KOPT-K1 (cell line): ENCODE data around the gene ADIPOR1.
"Not testable (repeated sequence)": the region's sequence is repeated elsewhere in the genome, so short reads cannot be mapped to it uniquely, and the experiment has no call there.

Source experiments
- H3K27ac ChIP-seq: fragments of 200-600 bp; sonication (generic); 2 replicates; pipeline ENCODE4 v1.5.1; 2016; ENCODE audit warnings: antibody characterized with exemption, mild to moderate bottlenecking, low read depth, low read length; ENCODE audit not compliant: poor library complexity, severe bottlenecking
- H3K36me3 ChIP-seq: fragments of 200-600 bp; sonication (generic); 2 replicates; pipeline ENCODE4 v1.5.1; 2017; ENCODE audit warnings: antibody characterized with exemption, mild to moderate bottlenecking, low read length, moderate library complexity; ENCODE audit not compliant: insufficient read depth
- H3K9me3 ChIP-seq: fragments of 200-600 bp; sonication (generic); 2 replicates; pipeline ENCODE4 v1.5.1; 2017; ENCODE audit warnings: antibody characterized with exemption, low read length, mild to moderate bottlenecking; ENCODE audit not compliant: insufficient read depth, poor library complexity, severe bottlenecking

Gene ADIPOR1

DNA sequence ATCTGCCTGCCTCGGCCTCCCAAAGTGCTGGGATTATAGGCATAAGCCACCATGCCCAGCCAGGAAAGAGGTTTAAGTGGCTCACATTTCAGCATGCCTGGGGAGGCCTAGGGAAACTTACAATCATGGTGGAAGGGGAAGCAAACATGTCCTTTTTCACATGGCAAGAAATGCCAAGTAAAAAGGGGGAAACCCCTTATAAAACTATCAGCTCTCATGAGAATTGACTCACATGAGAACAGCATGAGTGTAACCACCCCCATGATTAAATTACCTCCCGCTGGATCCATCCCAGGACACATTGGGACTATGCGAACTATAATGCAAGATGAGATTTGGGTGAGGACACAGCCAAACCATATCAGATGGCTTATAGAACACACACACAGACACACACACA lies 22.3 kb downstream of the ADIPOR1 start:
- no peak overlapping the region for H3K27ac ChIP-seq
- H3K9me3 ChIP-seq: peaks cover 5% of the 10 kb centered on the region
- peaks cover 16% of the 10 kb centered on the region for H3K36me3 ChIP-seq

DNA sequence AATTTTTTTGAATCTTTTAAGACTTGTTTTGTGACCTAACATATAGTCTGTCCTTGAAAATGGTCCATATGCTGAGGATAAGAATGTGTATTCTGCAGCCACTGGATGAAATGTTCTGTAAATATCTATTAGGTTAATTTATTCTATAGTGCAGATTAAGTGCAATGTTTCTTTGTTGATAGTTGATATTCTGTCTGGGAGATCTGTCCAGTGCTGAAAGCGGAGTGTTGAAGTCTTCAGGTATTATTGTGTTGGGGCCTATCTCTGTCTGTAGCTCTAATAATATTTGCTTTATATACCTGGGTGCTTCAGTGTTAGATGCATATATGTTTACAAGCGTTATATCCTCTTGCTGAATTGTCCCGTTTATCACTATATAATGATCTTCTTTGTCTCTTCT lies 23.4 kb downstream of the ADIPOR1 start:
- Histone ChIP-seq H3K27ac (no peak overlapping the region), H3K9me3 (peaks cover 5% of the 10 kb centered on the region), H3K36me3 (peaks cover 8% of the 10 kb centered on the region; the same call in 1 of the 2 replicates)

DNA sequence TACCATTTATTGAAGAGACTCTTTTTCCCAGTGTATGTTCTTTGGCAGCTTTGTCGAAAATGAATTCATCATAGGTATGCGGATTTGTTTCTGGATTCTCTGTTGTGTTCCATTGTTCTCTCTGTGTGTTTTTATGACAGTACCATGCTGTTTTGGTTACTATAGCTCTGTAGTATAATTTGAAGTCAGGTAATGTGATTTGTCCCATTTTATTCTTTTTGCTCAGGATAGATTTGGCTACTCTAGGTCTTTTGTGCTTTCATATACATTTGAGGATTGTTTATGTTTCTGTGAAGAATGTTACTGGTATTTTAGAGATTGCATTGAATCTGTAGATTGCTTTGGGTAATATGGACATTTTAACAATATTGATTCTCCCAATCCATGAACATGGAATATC lies 25.6 kb downstream of the ADIPOR1 start:
- H3K27ac ChIP-seq: no peak overlapping the region

DNA sequence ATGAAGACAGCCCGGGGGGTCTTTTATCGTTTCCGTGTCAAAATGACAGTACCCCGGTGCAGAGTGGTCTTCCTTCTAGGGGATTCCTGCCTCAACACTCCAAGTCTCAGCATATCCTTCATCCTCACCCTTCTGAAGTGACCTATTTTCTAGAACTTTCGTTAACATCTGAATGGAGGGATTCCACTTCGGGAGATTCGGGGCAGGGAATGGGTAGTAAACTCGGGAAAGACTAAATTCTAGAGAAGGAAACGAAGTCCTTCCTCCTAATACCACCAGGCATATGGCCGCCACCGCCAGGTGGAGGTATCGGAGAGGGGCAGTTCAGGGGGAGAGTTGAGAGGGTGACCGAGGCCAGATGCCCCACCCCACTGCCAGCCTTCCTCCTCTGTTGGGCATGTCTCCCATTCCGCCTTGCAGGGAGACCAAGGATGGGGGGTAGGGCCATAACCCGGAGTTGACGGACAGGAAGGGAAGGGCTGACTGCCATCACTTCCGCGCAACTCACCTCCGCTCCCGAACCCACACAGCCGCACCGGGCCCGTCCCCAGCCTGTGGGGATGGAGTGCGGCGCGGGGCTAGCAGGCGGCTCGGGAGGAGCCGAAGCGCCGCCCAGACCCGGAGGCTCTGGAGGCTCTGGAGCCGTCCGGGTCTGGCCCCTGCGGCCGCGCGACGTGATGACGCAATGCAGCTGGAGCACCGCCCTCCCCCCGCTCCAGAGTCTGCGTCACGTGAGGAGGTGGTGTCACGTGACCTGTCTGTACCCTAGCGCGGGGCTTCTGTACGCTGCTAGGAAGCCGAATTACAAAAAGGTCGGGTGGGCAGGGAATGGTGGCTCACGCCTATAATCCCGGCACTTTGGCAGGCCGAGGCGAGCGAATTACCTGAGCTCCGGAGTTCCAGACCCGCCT lies 31.3 kb downstream of the ADIPOR1 start, which contains the start of gene KLHL12:
Gene KLHL12 (minus strand): TSS at position 654 of the 911 bp plus-strand sequence. CDS start 2,072 bp downstream, outside the sequence.
- H3K27ac ChIP-seq: peak within 1 kb of the TSS; percentile 78
- H3K9me3 ChIP-seq: no peaks in the 10 kb centered on the region
- peaks cover 22% of the 10 kb centered on the region for H3K36me3 ChIP-seq

More for the DNA sequence above, 25.6 kb downstream of the ADIPOR1 start:
- Histone ChIP-seq H3K36me3 (no peaks in the 10 kb centered on the region), H3K9me3 (peaks cover 5% of the 10 kb centered on the region)

DNA sequence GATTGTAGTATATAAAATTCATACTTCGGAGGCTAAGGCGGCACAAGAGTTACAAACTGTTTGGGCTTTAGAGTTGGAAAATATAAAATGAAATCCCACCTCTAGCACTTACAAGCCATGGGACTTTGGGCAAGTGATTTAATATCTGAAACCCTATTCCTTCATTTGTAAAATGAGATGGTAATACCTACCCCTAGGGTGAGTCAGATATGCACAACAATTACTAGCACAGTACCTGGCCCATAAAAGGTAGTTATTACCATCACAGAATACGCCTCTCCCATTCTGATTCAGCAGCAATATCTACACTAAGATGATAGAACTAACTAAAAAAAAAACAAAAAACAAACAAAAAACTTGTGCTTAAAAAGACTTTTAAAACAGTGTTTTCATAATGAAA lies 34.6 kb downstream of the ADIPOR1 start:
- Histone ChIP-seq H3K36me3 (peaks cover 34% of the 10 kb centered on the region), H3K27ac (no peak overlapping the region), H3K9me3 (no peaks in the 10 kb centered on the region)

DNA sequence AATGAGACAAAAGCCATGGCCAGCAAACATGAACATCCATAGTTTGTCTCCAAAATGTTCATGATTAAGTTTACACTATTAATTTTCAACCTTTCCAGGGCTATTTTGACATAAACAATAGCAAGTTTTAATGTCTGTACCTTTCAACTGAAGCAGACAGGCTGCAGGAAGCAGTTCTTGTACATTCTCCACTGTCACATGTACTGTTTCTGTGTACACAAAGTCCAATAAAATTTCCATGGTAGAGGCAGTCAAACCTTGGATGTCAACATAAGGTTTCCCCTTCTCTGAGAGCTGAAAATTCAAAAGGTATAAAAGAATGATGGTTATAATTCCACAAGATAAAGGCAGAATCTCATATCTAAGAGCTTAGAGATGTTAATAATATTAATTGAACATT lies 38.5 kb downstream of the ADIPOR1 start:
- Histone ChIP-seq H3K27ac (no peak overlapping the region), H3K36me3 (peaks cover 69% of the 10 kb centered on the region), H3K9me3 (no peaks in the 10 kb centered on the region)

DNA sequence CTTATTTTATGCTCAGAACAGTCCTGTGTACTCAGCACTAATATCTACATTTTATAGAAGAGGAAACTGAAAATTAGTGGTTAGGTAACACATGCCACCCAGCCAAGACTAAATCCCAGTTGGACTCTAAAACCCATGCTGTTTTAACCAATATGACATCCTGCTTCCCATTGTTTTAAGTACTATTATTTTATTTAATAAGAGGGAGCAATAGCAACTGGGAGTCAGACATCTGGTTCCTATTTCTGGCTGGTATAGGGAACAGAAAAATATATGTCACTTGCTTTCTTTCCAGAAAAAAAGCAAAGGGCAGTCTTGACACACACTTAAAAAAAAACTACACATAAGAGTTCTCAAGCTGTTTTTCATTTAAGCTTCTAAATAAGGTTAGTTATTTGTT lies 43.0 kb downstream of the ADIPOR1 start:
- peaks cover 93% of the 10 kb centered on the region for H3K36me3 ChIP-seq
- no peak overlapping the region for H3K27ac ChIP-seq

DNA sequence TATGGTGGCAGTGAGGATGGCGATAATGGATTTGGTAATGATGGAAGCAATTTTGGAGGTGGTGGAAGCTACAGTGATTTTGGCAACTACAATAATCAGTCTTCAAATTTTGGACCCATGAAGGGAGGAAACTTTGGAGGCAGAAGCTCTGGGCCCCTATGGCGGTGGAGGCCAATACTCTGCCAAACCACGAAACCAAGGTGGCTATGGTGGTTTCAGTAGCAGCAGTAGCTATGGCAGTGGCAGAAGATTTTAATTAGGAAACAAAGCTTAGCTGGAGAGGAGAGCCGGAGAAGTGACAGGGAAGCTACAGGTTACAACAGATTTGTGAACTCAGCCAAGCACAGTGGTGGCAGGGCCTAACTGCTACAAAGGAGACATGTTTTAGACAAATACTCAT lies 45.6 kb downstream of the ADIPOR1 start:
- H3K27ac ChIP-seq, H3K9me3 ChIP-seq: not testable (repeated sequence)
- peaks cover 97% of the 10 kb centered on the region for H3K36me3 ChIP-seq

More for the DNA sequence above, 43.0 kb downstream of the ADIPOR1 start:
- no peaks in the 10 kb centered on the region for H3K9me3 ChIP-seq

DNA sequence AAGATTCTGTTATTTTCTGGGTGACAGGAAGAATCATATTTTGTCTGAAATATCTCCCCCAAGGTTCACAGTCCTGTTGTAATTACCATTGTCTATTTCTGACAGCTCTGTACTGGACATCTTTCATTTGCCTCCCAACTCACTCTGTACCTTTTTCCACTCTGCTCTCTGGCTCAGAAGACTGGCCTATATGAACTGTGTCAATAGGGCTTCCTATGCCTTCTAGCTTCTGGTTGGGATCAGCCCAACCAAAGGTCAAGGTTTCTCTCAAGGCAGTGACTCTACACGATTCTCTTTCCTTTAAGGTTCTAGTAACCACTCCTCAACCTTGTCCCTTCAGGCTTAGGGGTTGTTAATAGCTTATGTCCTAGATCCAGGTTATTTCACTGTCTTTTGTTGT lies 48.6 kb downstream of the ADIPOR1 start:
- H3K27ac ChIP-seq: no peak overlapping the region
- no peaks in the 10 kb centered on the region for H3K9me3 ChIP-seq
- H3K36me3 ChIP-seq: peaks cover 87% of the 10 kb centered on the region

DNA sequence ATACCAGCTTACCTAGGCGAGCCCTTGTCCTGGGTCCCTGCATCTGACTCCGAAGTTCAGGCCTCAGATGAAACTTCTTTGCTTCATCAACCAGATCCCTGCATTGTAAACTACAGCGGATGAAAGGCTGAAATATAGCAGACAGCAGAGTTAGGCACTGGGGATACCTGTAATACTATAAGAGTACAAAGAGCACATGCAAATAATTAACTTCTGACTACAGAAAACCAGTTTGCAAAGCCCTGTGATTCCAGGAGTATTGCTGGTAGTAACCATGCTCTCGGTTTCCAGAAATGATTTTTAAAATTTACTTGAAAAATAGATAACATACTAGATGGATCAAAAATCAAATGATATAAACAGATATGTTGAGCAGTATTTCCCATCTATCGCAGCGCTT lies 49.1 kb downstream of the ADIPOR1 start:
- no peak overlapping the region for H3K27ac ChIP-seq
- no peaks in the 10 kb centered on the region for H3K9me3 ChIP-seq
- H3K36me3 ChIP-seq: peaks cover 85% of the 10 kb centered on the region

DNA sequence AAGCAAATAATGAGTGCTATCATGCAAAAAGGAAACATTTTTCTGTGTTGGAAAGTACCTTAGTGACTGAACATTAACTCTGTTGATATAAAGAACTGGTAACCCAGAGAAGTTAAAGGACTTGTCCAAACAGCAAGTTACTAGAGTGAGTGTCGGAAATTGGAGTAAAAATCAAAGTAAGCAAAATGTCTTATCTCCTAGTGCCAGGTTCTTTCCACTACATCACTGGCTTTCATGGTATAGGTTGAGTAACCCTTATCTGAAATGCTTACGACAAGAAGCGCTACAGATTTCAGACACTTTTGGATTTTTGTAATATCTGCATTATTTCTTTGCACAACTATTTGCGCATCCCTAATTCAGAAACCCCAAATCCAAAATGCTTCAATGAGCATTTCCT lies 52.8 kb downstream of the ADIPOR1 start:
- Histone ChIP-seq H3K27ac (no peak overlapping the region), H3K9me3 (no peaks in the 10 kb centered on the region), H3K36me3 (peaks cover 72% of the 10 kb centered on the region)

DNA sequence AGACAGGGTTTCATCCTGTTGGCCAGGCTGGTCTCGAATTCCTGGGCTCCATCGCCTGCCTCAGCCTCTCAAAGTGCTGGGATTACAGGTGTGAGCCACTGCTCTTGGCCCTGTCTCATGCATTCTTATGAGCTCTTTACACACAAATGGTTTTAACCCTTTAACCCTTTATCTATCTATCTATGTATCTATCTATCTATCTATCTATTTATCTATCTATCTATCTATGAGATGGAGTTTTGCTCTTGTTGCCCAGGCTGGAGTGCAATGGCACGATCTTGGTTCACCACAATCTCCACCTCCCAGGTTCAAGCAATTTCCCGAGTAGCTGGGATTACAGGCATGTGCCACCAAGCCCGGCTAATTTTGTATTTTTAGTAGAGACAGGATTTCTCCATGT lies 54.3 kb downstream of the ADIPOR1 start:
- H3K27ac ChIP-seq, H3K9me3 ChIP-seq: not testable (repeated sequence)
- peaks cover 64% of the 10 kb centered on the region for H3K36me3 ChIP-seq

DNA sequence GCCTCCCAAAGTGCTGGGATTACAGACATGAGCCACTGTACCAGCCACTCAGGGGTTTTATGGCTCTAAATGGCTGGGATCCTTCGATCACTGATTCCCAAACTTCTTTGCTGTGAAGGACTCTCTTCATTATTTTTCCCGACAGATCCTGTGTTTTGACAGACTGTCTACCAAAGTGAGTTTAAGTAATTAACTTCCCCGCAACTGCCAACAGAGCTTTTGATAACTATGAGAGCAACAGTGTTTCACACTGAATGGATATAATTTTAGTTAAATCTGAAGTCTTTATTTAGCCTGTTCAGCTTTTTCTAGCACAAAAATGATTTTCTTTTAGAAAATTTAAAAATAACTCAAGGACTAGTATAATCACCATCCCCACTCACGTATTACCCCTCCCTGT lies 56.6 kb downstream of the ADIPOR1 start:
- Histone ChIP-seq H3K9me3 (no peaks in the 10 kb centered on the region), H3K36me3 (peaks cover 66% of the 10 kb centered on the region), H3K27ac (no peak overlapping the region)

DNA sequence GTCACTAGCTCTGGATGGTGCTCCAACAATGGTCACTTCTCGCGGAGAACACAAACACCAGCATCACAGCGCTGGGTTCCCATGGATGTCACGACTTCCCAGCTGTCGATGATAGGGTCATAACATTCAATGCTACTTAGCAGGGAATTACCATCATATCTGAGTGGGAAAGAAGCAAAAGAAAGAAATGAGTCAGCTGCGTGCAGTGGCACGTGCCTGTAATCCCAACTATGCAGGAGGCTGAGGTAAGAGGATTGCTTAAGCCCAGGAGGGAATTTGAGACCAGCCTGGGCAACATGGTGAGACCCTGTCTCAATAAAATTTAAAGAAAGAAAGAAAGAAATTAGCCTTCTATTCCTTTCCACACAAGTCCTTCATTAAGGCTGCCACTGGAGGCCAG lies 65.6 kb downstream of the ADIPOR1 start:
- Histone ChIP-seq H3K36me3 (peaks cover 76% of the 10 kb centered on the region), H3K9me3 (no peaks in the 10 kb centered on the region), H3K27ac (no peak overlapping the region)
